Transverse colon (tissue), 4 donors: ENCODE measurements around the gene XYLT2. TPM values are rescaled to one million over a fixed set of nuclear protein-coding genes. Genes with fewer than 3 reads are reported as not detected.

Experiments
- DNase-seq: peaks from one replicate; pipeline ENCODE4 v3.0.0-alpha.2; 2019
- H3K27ac ChIP-seq, 4 donors: fragments of 200-600 bp; sonication (generic); 2 replicates each; pipeline ENCODE4 v1.5.1; 2016 to 2018; ENCODE audit warnings: inconsistent platforms in 4 of 4
- H3K27me3 ChIP-seq: fragments of 200-600 bp; sonication (generic); 2 replicates; pipeline ENCODE4 v1.5.1; 2017; ENCODE audit warnings: inconsistent platforms
- H3K36me3 ChIP-seq, 4 donors: fragments of 200-600 bp; sonication (generic); 2 replicates each; pipeline ENCODE4 v1.5.1; 2017 to 2019; ENCODE audit warnings: inconsistent platforms in 4 of 4
- H3K4me1 ChIP-seq, 4 donors: fragments of 200-600 bp; sonication (generic); 2 replicates each; pipeline ENCODE4 v1.5.1; 2017 to 2020; ENCODE audit warnings: inconsistent platforms in 4 of 4
- H3K4me3 ChIP-seq, 4 donors: fragments of 200-600 bp; sonication (generic); 1 replicate in 1 of 4; 2 replicates in 3 of 4; pipeline versions ENCODE4 v1.5.1 to v1.6.1; 2017 to 2019; ENCODE audit warnings: inconsistent platforms in 4 of 4
- H3K9me3 ChIP-seq, 2 donors: fragments of 200-600 bp; sonication (generic); 2 replicates each; pipeline ENCODE4 v1.5.1; 2017 to 2019; ENCODE audit warnings: inconsistent platforms in 2 of 2
- CTCF ChIP-seq, 5 experiments: fragments of 200-600 bp in 3 of 5; fragments of 450-650 bp in 2 of 5; sonication (generic) in 3 of 5; IDR thresholded peaks; 1 replicate in 2 of 5; 2 replicates in 3 of 5; pipeline ENCODE4 v1.5.1; 2016 to 2017; ENCODE audit warnings: antibody characterized with exemption in 5 of 5, inconsistent platforms in 3 of 5, mild to moderate bottlenecking in 2 of 5, moderate library complexity in 1 of 5
- EP300 ChIP-seq: sonication (generic); formaldehyde crosslinking; IDR thresholded peaks from one replicate; pipeline ENCODE4 v1.6.1; 2017; ENCODE audit warnings: antibody characterized with exemption, low read depth
- POLR2A ChIP-seq: fragments of 450-650 bp; IDR thresholded peaks from one replicate; pipeline ENCODE4 v1.6.1; 2016; ENCODE audit warnings: antibody characterized with exemption, mild to moderate bottlenecking, moderate library complexity
- POLR2AphosphoS5 ChIP-seq, 3 donors: sonication (generic); formaldehyde crosslinking; IDR thresholded peaks; one replicate each; pipeline ENCODE4 v1.6.1; 2016; ENCODE audit warnings: antibody characterized with exemption in 3 of 3
- WGBS, 2 donors: methylation state at CpG; one replicate each; pipeline ENCODE4 v1.1.5; 2018; ENCODE audit warnings: low coverage in 1 of 2; 5-methylcytosine and 5-hydroxymethylcytosine counted together
- in situ Hi-C, 4 donors: fragments of 200-750 bp; cut with MboI; loops; one replicate each; pipeline versions ENCODE4 v1.15.0 to v1.15.1; 2017; ENCODE audit warnings: low sequenced_read_pairs in 3 of 4, low pct_ligation_motif_present in 1 of 4, low pct_unique_long_range_greater_than_20kb in 1 of 4
- intact Hi-C: fragments of 100-400 bp; cut with DNase I; formaldehyde crosslinking; loops from one replicate; pipeline ENCODE4 v1.15.1; 2023; ENCODE audit warnings: low total_unique reads
- total RNA-seq, 4 donors: library from RNA; depleted of rRNA; stranded (reverse); fragments of >200 nt; gene quantifications; one replicate each; pipeline ENCODE4 v1.1.0, GENCODE V29; 2016

The XYLT2 gene
- total RNA-seq, 4 donors from 2014 or later = 21.3 to 27.3 (median 22.0) TPM

GRCh38 chr17:50356418-50356817 lies 10.5 kb downstream of the XYLT2 start:
- H3K27me3 ChIP-seq = no peaks in the 10 kb centered on the region
- H3K9me3 ChIP-seq = no peaks in the 10 kb centered on the region
- DNase-seq = no peak
- in situ Hi-C loops = no loop called here
- intact Hi-C loops = no loop called here
- H3K27ac ChIP-seq = no peak overlapping the region
- H3K36me3 ChIP-seq = peaks cover 0 to 23% (median 11%) of the 10 kb centered on the region in 4 donors
- H3K4me3 ChIP-seq = no peak overlapping the region
- no peaks in the 10 kb centered on the region for H3K4me1 ChIP-seq
- 97% methylated on average over 12 of the region's 12 CpGs; no CpG with 5 or more reads in 1 of the 2 donors for WGBS, 2 donors
- no peak for TF ChIP-seq POLR2AphosphoS5 (IDR thresholded peaks at IDR 0.05)
- TF ChIP-seq EP300 = no peak
- no peak for TF ChIP-seq CTCF (IDR thresholded peaks at IDR 0.05)
- TF ChIP-seq POLR2A = no peak

- H3K4me1 ChIP-seq = peaks cover 0 to under 1% (median 0%) of the 10 kb centered on the region in 4 donors
- no peaks in the 10 kb centered on the region for H3K27me3 ChIP-seq
- whole genome bisulfite sequencing, 2 donors = 91% methylated on average over 12 of the region's 12 CpGs; no CpG with 5 or more reads in 1 of the 2 donors
- intact Hi-C loops (no loop called here), in situ Hi-C loops (no loop called here)
- no peaks in the 10 kb centered on the region for H3K9me3 ChIP-seq
- peaks cover 0 to 23% (median 11%) of the 10 kb centered on the region in 4 donors for H3K36me3 ChIP-seq
- TF ChIP-seq CTCF (IDR thresholded peaks at IDR 0.05) = no peak
- no peak overlapping the region for H3K27ac ChIP-seq
- DNase-seq = no peak
- no peak overlapping the region for H3K4me3 ChIP-seq
Observed at GRCh38 chr17:50356892-50357510, 11.1 kb downstream of the XYLT2 start.

- no peak overlapping the region for H3K27ac ChIP-seq
- no peak for TF ChIP-seq POLR2AphosphoS5 (IDR thresholded peaks at IDR 0.05)
- no peaks in the 10 kb centered on the region for H3K27me3 ChIP-seq
- peaks cover 0 to 23% (median 11%) of the 10 kb centered on the region in 4 donors for H3K36me3 ChIP-seq
- in situ Hi-C loops (no loop called here), intact Hi-C loops (no loop called here)
- no peaks in the 10 kb centered on the region for H3K9me3 ChIP-seq
- no peak for DNase-seq
- WGBS, 2 donors = 96% methylated on average over 17 of the region's 17 CpGs; no CpG with 5 or more reads in 1 of the 2 donors
- no peak overlapping the region for H3K4me3 ChIP-seq
- peaks cover 0 to 7% (median 6%) of the 10 kb centered on the region in 4 donors for H3K4me1 ChIP-seq
Observed at GRCh38 chr17:50358177-50358576, 12.3 kb downstream of the XYLT2 start.

GRCh38 chr17:50359005-50359699 lies 13.2 kb downstream of the XYLT2 start:
- intact Hi-C loops (no loop called here), in situ Hi-C loops (no loop called here)
- WGBS, 2 donors = 83 to 84% methylated on average over 2 to 5 of the region's 5 CpGs
- H3K36me3 ChIP-seq = peaks cover 0 to 23% (median 8%) of the 10 kb centered on the region in 4 donors
- H3K27me3 ChIP-seq = no peaks in the 10 kb centered on the region
- TF ChIP-seq POLR2A = no peak
- no peak for TF ChIP-seq EP300
- TF ChIP-seq CTCF (IDR thresholded peaks at IDR 0.05) = no peak
- TF ChIP-seq POLR2AphosphoS5 (IDR thresholded peaks at IDR 0.05) = no peak
- no peaks in the 10 kb centered on the region for H3K9me3 ChIP-seq
- peaks cover 0 to 7% (median 6%) of the 10 kb centered on the region in 4 donors for H3K4me1 ChIP-seq
- no peak overlapping the region for H3K27ac ChIP-seq
- DNase-seq = no peak
- H3K4me3 ChIP-seq = no peak overlapping the region
